ENCODE measurements around the gene TRIO.

DNA sequence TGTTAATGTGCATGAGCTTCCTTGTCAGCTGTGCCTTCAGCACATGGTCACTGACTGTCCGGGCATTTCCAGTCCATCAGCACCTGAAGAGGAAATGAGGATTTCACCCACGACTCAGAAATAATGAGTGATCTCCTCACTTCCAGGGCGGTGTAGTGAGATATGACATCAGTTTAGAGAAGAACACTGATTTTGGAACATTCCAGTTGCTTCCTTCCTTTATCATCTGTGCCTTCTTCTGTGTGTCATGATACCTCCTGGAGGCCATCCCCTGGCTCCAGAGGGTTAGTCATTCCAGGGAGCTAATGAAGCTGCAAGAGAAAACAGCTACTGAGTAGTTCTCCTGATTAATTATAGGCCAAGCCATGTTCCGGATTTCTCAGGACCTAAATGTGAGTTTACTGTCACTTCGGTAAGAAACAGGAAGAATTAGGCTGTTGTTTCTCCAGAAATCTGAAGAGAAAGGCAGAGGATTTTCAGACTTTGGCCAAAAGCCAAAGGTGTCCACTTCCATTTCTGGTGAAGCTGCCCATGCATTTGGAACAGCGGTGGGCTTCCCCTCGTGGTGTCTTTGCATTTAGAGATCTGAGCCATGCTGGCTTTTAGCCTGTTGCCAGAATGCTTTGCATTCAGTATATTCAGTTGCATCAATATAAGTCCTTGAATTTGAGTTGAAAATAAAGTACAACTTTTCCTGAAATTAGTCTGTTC lies 277.1 kb downstream of the TRIO start:
- TF ChIP-seq GABPA (IDR thresholded peaks at IDR 0.05; ENCODE audit: low read depth) (no peak), HDAC2 (IDR thresholded peaks at IDR 0.05) (no peak), HDAC6 (IDR thresholded peaks at IDR 0.05; ENCODE audit: unreplicated experiment) (no peak), MXI1 (IDR thresholded peaks at IDR 0.05; ENCODE audit: low read depth, low read length) (no peak)
- TF ChIP-seq, protein P1, sequence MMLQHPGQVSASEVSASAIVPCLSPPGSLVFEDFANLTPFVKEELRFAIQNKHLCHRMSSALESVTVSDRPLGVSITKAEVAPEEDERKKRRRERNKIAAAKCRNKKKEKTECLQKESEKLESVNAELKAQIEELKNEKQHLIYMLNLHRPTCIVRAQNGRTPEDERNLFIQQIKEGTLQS (IDR thresholded peaks at IDR 0.05; ENCODE audit: borderline replicate concordance, extremely low read depth, low read depth, low read length) = no peak
- TF ChIP-seq, protein P2, sequence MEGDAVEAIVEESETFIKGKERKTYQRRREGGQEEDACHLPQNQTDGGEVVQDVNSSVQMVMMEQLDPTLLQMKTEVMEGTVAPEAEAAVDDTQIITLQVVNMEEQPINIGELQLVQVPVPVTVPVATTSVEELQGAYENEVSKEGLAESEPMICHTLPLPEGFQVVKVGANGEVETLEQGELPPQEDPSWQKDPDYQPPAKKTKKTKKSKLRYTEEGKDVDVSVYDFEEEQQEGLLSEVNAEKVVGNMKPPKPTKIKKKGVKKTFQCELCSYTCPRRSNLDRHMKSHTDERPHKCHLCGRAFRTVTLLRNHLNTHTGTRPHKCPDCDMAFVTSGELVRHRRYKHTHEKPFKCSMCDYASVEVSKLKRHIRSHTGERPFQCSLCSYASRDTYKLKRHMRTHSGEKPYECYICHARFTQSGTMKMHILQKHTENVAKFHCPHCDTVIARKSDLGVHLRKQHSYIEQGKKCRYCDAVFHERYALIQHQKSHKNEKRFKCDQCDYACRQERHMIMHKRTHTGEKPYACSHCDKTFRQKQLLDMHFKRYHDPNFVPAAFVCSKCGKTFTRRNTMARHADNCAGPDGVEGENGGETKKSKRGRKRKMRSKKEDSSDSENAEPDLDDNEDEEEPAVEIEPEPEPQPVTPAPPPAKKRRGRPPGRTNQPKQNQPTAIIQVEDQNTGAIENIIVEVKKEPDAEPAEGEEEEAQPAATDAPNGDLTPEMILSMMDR (IDR thresholded peaks at IDR 0.05 in 2 of 3, conservative IDR thresholded peaks at IDR 0.05 in 1 of 3; ENCODE audit: control insufficient read depth in 2 of 3, extremely low read depth in 1 of 3, insufficient read depth in 1 of 3, low read depth in 3 of 3, low read length in 3 of 3) = no peak
